HG02678 (cell line): ENCODE results near the gene RBPJL.

Experiments used
- ATAC-seq: cut with Tn5 transposase; IDR thresholded peaks from one replicate; pipeline ENCODE4 v1.9.1; 2021; ENCODE audit warnings: mild to moderate bottlenecking, moderate library complexity; ENCODE audit not compliant: unreplicated experiment

Gene RBPJL

DNA sequence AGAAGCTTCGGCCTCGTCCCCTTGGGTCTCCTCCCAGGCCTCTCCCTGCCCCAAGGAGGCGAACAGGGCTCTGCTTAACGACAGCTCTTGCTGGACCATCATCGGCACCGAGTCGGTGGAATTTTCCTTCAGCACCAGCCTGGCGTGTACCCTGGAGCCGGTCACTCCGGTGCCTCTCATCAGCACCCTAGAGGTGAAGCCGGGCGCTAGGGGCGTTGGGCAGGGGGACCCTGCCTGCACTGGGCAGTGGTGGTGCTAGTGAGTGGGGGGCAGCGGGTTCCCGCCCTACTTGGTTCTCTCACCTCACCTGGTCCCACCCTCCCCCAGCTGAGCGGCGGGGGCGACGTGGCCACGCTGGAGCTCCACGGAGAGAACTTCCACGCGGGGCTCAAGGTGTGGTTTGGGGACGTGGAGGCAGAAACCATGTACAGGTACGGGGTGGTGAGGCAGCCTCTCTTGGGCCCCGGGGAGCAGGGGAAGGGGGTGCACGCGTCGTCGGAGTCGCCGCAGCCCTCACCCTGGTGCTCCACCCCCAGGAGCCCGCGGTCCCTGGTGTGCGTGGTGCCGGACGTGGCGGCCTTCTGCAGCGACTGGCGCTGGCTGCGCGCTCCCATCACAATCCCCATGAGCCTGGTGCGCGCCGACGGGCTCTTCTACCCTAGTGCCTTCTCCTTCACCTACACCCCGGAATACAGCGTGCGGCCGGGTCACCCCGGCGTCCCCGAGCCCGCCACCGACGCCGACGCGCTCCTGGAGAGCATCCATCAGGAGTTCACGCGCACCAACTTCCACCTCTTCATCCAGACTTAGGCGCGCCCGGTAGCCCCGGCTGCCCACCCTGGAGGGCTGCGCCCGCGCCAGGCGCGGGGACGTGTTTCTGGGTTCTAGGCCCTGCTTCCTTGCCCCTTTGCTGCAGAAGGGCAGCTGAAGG is 9.8 kb downstream of the RBPJL start:
- ATAC-seq = no peak

- no peak for ATAC-seq
Measured at GRCh38 chr20:45317826-45318225, 11.2 kb downstream of the RBPJL start.

DNA sequence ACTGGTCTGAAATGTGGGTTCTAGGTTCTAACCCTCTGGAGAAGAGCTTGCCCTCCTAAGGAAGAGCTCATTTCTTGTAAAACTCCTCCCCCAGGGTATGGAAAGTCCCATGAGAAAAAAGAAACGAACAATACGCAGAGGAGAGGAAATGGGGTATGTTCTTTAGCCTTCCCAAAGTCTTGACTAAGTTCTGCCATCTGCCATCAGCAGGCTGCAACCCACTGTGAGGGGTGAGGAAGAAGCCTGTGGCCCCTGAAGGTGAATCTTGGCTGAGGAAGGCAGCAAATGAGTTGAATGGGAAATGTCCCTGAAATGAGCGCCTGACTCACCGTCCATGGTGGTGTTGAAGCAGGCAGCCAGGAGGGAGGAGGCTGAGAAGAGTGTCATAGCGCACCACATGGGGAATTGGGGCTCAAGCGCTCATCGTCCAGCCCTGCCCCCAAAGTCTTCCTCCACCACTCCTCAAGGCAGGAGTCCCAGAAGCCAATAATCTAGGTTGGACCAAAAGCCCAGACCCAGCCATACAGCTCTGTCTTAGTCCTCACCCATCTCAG is 11.8 kb downstream of the RBPJL start:
- ATAC-seq = no peak

DNA sequence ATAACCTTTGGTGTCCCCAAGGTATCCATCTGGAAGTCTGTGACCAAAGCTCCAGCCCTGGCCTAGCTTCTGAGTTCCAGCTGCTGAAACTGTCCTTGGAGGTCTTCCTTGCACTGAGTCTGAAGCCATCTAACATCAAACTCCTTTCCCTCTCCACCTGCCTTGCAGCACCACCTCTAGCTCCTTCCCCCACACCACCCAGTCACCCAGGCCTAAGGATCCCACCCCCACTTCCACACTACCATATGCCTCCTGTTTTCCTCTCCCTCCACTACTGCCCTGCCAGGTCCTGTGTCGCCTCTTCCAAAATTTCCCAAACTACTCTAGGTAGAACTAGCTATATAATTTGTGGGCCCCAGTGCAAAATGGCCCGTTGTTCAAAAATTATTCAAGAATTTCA is 12.3 kb downstream of the RBPJL start:
- ATAC-seq = no peak

DNA sequence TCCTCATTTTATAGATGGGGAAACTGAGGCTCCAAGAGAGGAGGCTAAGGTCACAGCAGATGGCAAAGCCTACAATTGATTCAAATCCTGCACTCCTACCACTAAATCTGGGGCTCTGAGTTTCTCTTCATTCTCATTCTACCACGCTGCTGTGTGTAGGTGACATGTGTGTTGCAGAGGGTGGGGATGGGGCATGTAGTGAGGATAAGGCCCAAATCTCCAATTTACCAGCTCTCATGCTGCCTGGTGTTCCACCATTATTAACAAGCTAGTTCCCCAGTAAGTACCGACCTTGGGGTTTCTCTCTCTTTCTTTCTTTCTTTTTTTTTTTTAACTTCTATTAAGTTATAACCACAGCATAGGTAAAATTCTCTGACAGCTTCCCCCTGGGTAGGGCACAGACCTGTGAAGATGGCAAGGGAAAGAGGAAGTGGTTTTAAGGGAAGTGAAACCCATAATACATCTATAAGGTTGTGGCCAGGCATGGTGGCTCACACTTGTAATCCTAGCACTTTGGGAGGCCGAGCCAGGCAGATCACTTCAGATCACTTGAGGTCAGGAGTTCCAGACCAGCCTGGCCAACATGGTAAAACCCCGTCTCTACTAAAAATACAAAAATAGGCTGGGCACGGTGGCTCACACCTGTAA is 14.4 kb downstream of the RBPJL start:
- ATAC-seq = no peak

DNA sequence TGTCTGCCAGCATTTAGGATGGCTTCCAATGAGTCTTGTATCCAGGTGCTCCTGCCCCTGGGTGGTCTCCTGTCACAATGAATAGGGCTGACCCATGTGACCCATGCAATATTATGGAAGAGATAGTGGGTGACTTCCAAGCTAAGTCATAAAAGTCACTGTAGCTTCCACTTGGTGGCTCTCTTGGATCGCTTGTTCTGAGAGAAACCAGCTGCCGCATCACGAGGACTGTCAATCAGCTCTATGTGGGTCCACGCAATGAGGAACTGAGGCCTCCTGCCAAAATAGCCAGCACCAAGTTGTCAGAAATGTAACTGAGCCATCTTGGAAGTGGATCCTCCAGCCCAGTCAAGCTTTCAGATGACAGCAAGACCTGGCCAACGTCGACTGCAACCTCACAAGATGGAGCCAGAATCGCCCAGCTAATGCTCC is 16.3 kb downstream of the RBPJL start:
- no peak for ATAC-seq

DNA sequence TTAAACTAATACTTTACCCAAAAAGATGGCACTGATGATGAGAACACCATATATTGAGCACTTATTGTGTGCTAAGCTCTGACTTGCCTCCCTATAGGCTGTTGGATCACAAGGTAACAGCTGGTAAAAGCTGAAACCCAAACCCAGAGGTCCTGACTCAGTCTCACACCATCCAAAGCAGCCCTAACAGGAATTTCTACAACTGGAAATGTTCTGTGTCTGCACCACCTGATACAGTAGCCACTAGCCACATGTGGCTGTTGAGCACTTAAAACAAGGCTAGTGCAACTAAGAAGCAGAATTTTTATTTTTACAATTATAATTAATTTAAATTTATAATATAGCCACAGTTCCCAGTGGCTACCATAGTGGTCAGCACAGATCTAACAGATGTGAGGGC is 17.1 kb downstream of the RBPJL start:
- no peak for ATAC-seq

DNA sequence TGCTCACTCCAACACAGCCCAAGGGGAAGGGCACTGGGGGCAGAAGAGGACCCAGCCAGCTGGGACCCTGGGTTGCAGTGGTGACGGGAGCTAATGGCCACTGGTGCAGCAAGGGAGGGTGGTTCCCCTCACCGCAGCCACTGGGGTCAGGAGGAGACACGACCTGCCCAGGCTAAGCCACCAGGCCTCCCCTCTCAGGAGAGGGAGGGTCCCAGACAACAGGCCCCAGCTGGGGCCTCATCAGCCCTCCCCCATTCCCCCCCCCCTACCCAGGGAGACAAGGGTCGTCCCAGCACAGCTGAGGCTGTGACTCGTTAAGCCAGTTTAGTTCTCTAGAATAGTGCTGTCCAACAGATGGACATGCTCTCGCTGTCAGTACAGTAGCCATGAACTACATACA is 18.7 kb downstream of the RBPJL start:
- ATAC-seq = no peak

- ATAC-seq = no peak
Measured at GRCh38 chr20:45328451-45328850, 21.8 kb downstream of the RBPJL start.

GRCh38 chr20:45329497-45330319 is 23.1 kb downstream of the RBPJL start:
- ATAC-seq = no peak

GRCh38 chr20:45330476-45330875 is 23.8 kb downstream of the RBPJL start:
- ATAC-seq = no peak

GRCh38 chr20:45336530-45337366 is 30.1 kb downstream of the RBPJL start:
- no peak for ATAC-seq

DNA sequence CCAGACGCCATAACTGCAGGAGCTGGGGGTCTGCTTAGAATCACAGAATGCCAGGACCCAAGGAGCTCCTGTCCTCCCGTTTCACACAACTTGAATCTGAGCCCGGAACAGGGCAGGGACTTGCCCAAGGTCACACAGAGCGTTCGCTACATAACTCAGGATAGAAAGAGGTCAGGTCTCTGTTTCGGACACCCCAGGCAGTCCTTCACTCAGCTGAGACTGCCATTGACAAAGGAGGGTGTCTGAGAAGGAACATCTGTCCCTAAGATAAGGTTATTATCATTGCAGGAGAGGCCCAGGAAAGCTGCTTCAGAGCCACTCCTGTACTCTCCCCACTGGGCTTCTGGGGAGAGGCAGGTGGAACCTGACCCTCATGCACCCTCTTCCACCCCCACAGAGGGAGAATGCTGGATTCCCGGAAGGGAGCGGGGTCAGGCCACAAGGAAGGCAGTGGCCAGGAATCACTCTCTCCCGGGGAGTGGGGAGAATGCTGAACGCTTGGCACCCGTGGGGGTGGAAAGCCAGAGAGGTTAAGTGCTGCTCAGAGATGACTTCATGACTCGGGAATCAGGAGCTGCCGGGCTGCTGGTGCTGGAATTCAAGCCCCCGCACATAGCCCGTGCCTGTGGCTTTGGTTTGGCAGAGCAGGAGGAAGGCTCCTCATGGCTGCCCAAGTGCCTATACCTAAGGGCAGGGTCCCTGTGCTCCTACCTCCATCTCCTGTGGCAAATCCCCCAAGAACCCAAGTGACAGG is 30.9 kb downstream of the RBPJL start:
- no peak for ATAC-seq

GRCh38 chr20:45338121-45339030 is 31.7 kb downstream of the RBPJL start:
- ATAC-seq = no peak

DNA sequence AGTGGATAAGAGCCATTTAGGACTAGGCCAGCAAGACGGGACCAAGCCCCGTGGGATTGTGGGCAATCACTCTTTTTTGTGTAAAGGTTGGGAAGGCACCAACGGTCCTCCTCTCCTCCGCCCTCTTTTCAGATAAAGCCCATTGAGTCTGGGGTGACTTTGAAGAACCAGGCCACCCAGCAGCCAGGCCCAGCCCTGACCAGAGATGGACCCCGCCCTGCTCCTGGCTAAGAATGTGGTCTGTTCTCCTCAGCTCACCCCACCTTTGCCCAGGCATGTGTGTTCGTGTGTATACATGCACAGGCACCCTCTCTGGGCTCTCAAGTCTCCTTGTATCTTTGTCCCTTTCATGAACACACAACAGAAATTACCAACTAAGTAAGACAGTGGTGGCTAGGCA is 32.4 kb downstream of the RBPJL start:
- no peak for ATAC-seq

DNA sequence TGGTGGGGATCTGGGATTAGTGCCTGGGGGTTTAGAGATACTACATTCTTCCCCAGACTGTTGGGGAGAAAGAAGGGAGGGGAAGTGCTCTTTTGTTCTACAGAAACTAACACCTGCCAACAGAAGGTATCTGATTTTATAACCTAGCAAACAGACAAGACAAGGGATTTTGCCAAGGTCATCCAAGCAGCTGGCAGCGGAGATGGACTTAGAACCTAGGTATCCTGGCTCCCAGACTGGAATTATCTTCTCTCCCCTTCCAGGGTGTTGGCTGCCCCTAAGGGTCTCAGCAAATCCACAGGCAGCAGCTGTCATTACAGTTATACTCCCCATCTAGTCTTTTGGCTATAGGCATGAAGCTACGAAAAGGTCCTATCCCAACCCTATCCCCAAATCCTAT is 33.2 kb downstream of the RBPJL start:
- ATAC-seq = no peak

DNA sequence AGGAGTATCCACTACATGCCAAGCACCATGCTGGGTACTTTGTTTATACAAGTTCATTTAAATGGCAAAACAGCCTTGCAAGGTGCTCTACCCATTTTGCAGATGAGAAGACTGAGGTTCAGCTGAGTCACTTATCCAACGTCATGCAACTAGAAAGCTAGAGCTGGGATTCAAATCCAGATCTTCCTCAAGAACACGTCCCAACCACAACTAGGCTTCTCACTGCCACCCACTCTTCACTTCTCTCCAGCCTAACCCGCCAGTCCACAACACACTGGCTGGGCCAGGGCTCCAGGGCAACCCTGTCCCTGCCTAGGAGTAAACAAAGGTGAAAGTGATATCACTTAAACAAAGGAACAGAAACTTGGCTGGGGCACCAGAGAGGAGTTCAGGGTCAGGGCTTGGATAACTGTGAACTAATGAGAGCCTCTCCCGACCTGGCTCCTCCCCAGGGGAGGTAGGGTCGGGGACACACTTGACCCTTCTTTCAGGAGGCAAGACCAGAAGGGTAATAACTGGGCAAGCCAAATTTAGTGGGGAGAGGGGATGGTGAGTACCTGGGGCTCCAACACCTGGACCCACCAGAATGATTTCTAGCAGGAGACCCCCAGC is 33.7 kb downstream of the RBPJL start:
- no peak for ATAC-seq

DNA sequence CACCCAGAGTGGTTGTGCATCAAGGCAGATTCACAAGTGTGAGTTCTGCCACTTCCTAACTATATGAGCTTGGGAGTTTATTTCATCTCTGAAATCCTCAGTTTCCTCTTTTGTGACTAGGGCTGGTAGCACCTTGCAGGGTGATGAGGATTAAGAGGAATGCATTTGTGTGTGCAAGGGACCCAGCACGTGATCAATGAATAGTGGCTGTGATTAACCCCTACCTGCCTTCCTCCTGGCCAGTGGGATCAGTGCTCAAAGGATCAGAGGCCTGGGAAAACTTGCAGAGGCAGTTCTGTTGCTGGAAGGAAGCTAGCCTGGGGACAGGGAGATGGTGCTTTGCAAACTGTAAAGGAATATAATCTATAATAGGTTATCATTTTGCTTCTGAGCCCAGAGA is 34.3 kb downstream of the RBPJL start:
- no peak for ATAC-seq
